Esophagus muscularis mucosa (tissue), 4 donors: ENCODE results near the gene COL6A1. TPM values are rescaled to one million over a fixed set of nuclear protein-coding genes. Genes with fewer than 3 reads are reported as not detected.

Experiments
- DNase-seq: peaks from one replicate; pipeline ENCODE4 v3.0.0-alpha.2; 2017; ENCODE audit errors: extremely low spot score
- H3K27ac ChIP-seq, 4 donors: fragments of 200-600 bp; sonication (generic); replicated peaks in 1 of 4; 1 replicate in 3 of 4; 2 replicates in 1 of 4; pipeline ENCODE4 v1.5.1; 2016 to 2019; ENCODE audit warnings: mild to moderate bottlenecking in 1 of 4
- H3K27me3 ChIP-seq, 4 donors: fragments of 200-600 bp; sonication (generic); one replicate each; pipeline versions ENCODE4 v1.5.1 to v1.6.0; 2016 to 2019
- H3K36me3 ChIP-seq, 4 donors: fragments of 200-600 bp; sonication (generic); one replicate each; pipeline ENCODE4 v1.5.1; 2016 to 2019
- H3K4me1 ChIP-seq, 4 donors: fragments of 200-600 bp; sonication (generic); one replicate each; pipeline ENCODE4 v1.5.1; 2016 to 2019
- H3K4me3 ChIP-seq, 4 donors: fragments of 200-600 bp; sonication (generic); 1 replicate in 2 of 4; 2 replicates in 2 of 4; pipeline ENCODE4 v1.5.1; 2016 to 2019; ENCODE audit warnings: mild to moderate bottlenecking in 4 of 4, moderate library complexity in 1 of 4
- H3K9me3 ChIP-seq, 4 donors: fragments of 200-600 bp; sonication (generic); 1 replicate in 3 of 4; 2 replicates in 1 of 4; pipeline ENCODE4 v1.5.1; 2016 to 2019
- EP300 ChIP-seq: sonication (generic); formaldehyde crosslinking; IDR thresholded peaks from one replicate; pipeline ENCODE4 v1.6.1; 2017; ENCODE audit warnings: antibody characterized with exemption
- POLR2A ChIP-seq: fragments of 450-650 bp; IDR thresholded peaks from one replicate; pipeline ENCODE4 v1.6.1; 2017; ENCODE audit warnings: antibody characterized with exemption, moderate library complexity, mild to moderate bottlenecking, low read depth
- POLR2AphosphoS5 ChIP-seq, 2 donors: sonication (generic); formaldehyde crosslinking; IDR thresholded peaks; one replicate each; pipeline ENCODE4 v1.6.1; 2017; ENCODE audit warnings: antibody characterized with exemption in 2 of 2
- WGBS: methylation state at CpG from one replicate; pipeline ENCODE4 v1.1.5; 2018; 5-methylcytosine and 5-hydroxymethylcytosine counted together
- intact Hi-C: fragments of 100-400 bp; cut with DNase I; formaldehyde crosslinking; loops from one replicate; pipeline ENCODE4 v1.15.1; 2023
- total RNA-seq, 4 donors: library from RNA; depleted of rRNA; stranded (reverse); fragments of >200 nt; gene quantifications; one replicate each; pipeline versions ENCODE4 v1.1.0 to v1.2.1, GENCODE V29; 2016
- TF ChIP-seq, protein P1 (sequence below), 3 experiments: fragments of 200-600 bp in 2 of 3; fragments of 450-650 bp in 1 of 3; sonication (generic) in 2 of 3; IDR thresholded peaks; one replicate each; pipeline ENCODE4 v1.5.1; 2017 to 2019; ENCODE audit warnings: antibody characterized with exemption in 3 of 3, mild to moderate bottlenecking in 2 of 3, moderate library complexity in 1 of 3

The COL6A1 gene
- total RNA-seq, 4 donors from 2014 or later: 646 to 1,432 (median 1,078) TPM

GRCh38 chr21:45997205-45997494 lies 15.6 kb downstream of the COL6A1 start:
- no peak for TF ChIP-seq POLR2AphosphoS5 (IDR thresholded peaks at IDR 0.05)
- TF ChIP-seq POLR2A: no peak
- TF ChIP-seq, protein P1, sequence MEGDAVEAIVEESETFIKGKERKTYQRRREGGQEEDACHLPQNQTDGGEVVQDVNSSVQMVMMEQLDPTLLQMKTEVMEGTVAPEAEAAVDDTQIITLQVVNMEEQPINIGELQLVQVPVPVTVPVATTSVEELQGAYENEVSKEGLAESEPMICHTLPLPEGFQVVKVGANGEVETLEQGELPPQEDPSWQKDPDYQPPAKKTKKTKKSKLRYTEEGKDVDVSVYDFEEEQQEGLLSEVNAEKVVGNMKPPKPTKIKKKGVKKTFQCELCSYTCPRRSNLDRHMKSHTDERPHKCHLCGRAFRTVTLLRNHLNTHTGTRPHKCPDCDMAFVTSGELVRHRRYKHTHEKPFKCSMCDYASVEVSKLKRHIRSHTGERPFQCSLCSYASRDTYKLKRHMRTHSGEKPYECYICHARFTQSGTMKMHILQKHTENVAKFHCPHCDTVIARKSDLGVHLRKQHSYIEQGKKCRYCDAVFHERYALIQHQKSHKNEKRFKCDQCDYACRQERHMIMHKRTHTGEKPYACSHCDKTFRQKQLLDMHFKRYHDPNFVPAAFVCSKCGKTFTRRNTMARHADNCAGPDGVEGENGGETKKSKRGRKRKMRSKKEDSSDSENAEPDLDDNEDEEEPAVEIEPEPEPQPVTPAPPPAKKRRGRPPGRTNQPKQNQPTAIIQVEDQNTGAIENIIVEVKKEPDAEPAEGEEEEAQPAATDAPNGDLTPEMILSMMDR (IDR thresholded peaks at IDR 0.05): no peak
- no peak for TF ChIP-seq EP300
- intact Hi-C loops: no loop called here
- 67% methylated on average over 3 of the region's 9 CpGs for WGBS
- peaks cover 80 to 98% (median 95%) of the 10 kb centered on the region in 4 donors for H3K36me3 ChIP-seq
- no peak for DNase-seq
- peaks cover 3 to 85% (median 79%) of the 10 kb centered on the region in 4 donors for H3K4me1 ChIP-seq
- H3K27ac ChIP-seq: peak overlapping the region; percentile 79 to 85 (median 81)
- H3K9me3 ChIP-seq: no peaks in the 10 kb centered on the region
- H3K27me3 ChIP-seq: no peaks in the 10 kb centered on the region
- no peak overlapping the region for H3K4me3 ChIP-seq

GRCh38 chr21:45997495-45998275 lies 16.1 kb downstream of the COL6A1 start:
- peak overlapping the region; percentile 79 to 85 (median 81) for H3K27ac ChIP-seq
- peaks cover 80 to 98% (median 95%) of the 10 kb centered on the region in 4 donors for H3K36me3 ChIP-seq
- no peak for DNase-seq
- TF ChIP-seq POLR2A: no peak
- TF ChIP-seq POLR2AphosphoS5 (IDR thresholded peaks at IDR 0.05): no peak
- no peak for TF ChIP-seq EP300
- TF ChIP-seq, protein P1 (IDR thresholded peaks at IDR 0.05): no peak
- H3K4me3 ChIP-seq: no peak overlapping the region
- H3K4me1 ChIP-seq: peaks cover 3 to 80% (median 75%) of the 10 kb centered on the region in 4 donors
- 77% methylated on average over 6 of the region's 38 CpGs for WGBS
- H3K27me3 ChIP-seq: no peaks in the 10 kb centered on the region
- no peaks in the 10 kb centered on the region for H3K9me3 ChIP-seq
- intact Hi-C loops: no loop called here

GRCh38 chr21:45998276-45998701 lies 16.7 kb downstream of the COL6A1 start:
- Histone ChIP-seq H3K9me3 (no peaks in the 10 kb centered on the region), H3K4me1 (peaks cover 3 to 74% (median 69%) of the 10 kb centered on the region in 4 donors), H3K27me3 (no peaks in the 10 kb centered on the region), H3K36me3 (peaks cover 81 to 98% (median 95%) of the 10 kb centered on the region in 4 donors), H3K4me3 (no peak overlapping the region), H3K27ac (peak overlapping the region; percentile 79 to 85 (median 81))
- intact Hi-C loops: no loop called here
- no peak for DNase-seq
- no peak for TF ChIP-seq POLR2AphosphoS5 (IDR thresholded peaks at IDR 0.05)
- TF ChIP-seq, protein P1 (IDR thresholded peaks at IDR 0.05): no peak
- no peak for TF ChIP-seq EP300
- TF ChIP-seq POLR2A: no peak
- 97% methylated on average over 5 of the region's 22 CpGs for WGBS

- intact Hi-C loops: no loop called here
- Histone ChIP-seq H3K4me3 (no peak overlapping the region), H3K36me3 (peaks cover 84 to 98% (median 96%) of the 10 kb centered on the region in 4 donors), H3K9me3 (no peaks in the 10 kb centered on the region), H3K27ac (peak overlapping the region; percentile 79 to 85 (median 81)), H3K27me3 (no peaks in the 10 kb centered on the region), H3K4me1 (peaks cover 0 to 67% (median 61%) of the 10 kb centered on the region in 4 donors)
- 91% methylated on average over 24 of the region's 33 CpGs for WGBS
- no peak for DNase-seq
- TF ChIP-seq POLR2AphosphoS5 (IDR thresholded peaks at IDR 0.05) (no peak), EP300 (no peak), POLR2A (no peak)
- TF ChIP-seq, protein P1 (IDR thresholded peaks at IDR 0.05): no peak
These were observed 17.5 kb downstream of the COL6A1 start for GRCh38 chr21:45998871-45999580.
